WTC11 (cell line): ENCODE results near the gene SGMS1. TPM values are rescaled to one million over a fixed set of nuclear protein-coding genes. Genes with fewer than 3 reads are reported as not detected.

ENCODE experiments used
- ATAC-seq: fragments of 200-7000 bp; cut with Tn5 transposase; 2 replicates; pipeline ENCODE4 v1.10.0; 2021; ENCODE audit warnings: mild to moderate bottlenecking, moderate library complexity
- CTCF ChIA-PET: fragments of 300-600 bp; sonication (Branson Sonifier 250); formaldehyde crosslinking; loops from one replicate; lab custom pipeline; 2021; ENCODE audit warnings: antibody characterized with exemption; lab: Charles Lee
- POLR2A ChIA-PET: fragments of 350-600 bp; sonication (Branson Sonifier 250); formaldehyde crosslinking; loops from one replicate; lab custom pipeline; 2021; ENCODE audit warnings: antibody characterized with exemption; lab: Charles Lee
- DNase-seq: peaks from one replicate; pipeline ENCODE4 v3.0.0; 2021; ENCODE audit warnings: low spot score
- H3K27ac Mint-ChIP-seq: 2 replicates; pipeline ENCODE4 v1.8.0; 2021; ENCODE audit warnings: mixed read lengths
- H3K27me3 Mint-ChIP-seq: 2 replicates; pipeline ENCODE4 v1.8.0; 2021; ENCODE audit warnings: low read depth, mild to moderate bottlenecking, moderate library complexity, mixed read lengths
- H3K36me3 Mint-ChIP-seq: 2 replicates; pipeline ENCODE4 v1.8.0; 2021; ENCODE audit warnings: mixed read lengths
- H3K4me1 Mint-ChIP-seq: 2 replicates; pipeline ENCODE4 v1.8.0; 2022; ENCODE audit warnings: mixed read lengths
- H3K4me3 Mint-ChIP-seq: 2 replicates; pipeline ENCODE4 v1.8.0; 2021; ENCODE audit warnings: mild to moderate bottlenecking, moderate library complexity, mixed read lengths
- H3K9me3 Mint-ChIP-seq: 2 replicates; pipeline ENCODE4 v1.8.0; 2021; ENCODE audit warnings: mixed read lengths
- AFF4 ChIP-seq: sonication (generic); formaldehyde crosslinking; IDR thresholded peaks from 2 replicates; pipeline ENCODE4 v1.8.1; 2023; ENCODE audit warnings: mild to moderate bottlenecking, missing genetic modification reagents, borderline replicate concordance
- CREB1 ChIP-seq: sonication (generic); formaldehyde crosslinking; IDR thresholded peaks from 2 replicates; pipeline ENCODE4 v1.8.0; 2023; ENCODE audit warnings: mild to moderate bottlenecking, missing genetic modification reagents
- E2F1 ChIP-seq: sonication (generic); formaldehyde crosslinking; IDR thresholded peaks from 2 replicates; pipeline ENCODE4 v1.8.0; 2022; ENCODE audit warnings: mild to moderate bottlenecking, missing genetic modification reagents
- E2F4 ChIP-seq: sonication (generic); formaldehyde crosslinking; IDR thresholded peaks from 2 replicates; pipeline ENCODE4 v1.8.1; 2022; ENCODE audit warnings: low read depth, mild to moderate bottlenecking, moderate library complexity, missing genetic modification reagents, borderline replicate concordance
- FOXK1 ChIP-seq: sonication (generic); formaldehyde crosslinking; IDR thresholded peaks from 2 replicates; pipeline ENCODE4 v1.8.0; 2022; ENCODE audit warnings: mild to moderate bottlenecking, moderate library complexity, missing genetic modification reagents
- FOXP1 ChIP-seq: sonication (generic); formaldehyde crosslinking; IDR thresholded peaks from 2 replicates; pipeline ENCODE4 v1.8.0; 2022; ENCODE audit warnings: missing genetic modification reagents, mild to moderate bottlenecking, moderate library complexity, borderline replicate concordance
- GRHL2 ChIP-seq: fragments of 250-450 bp; sonication (Bioruptor Pico); IDR thresholded peaks from 2 replicates; pipeline ENCODE4 v1.8.0; 2022; ENCODE audit warnings: mild to moderate bottlenecking, moderate library complexity; ENCODE audit not compliant: insufficient replicate concordance, severe bottlenecking
- HMGA2 ChIP-seq: fragments of 250-450 bp; sonication (Bioruptor Pico); IDR thresholded peaks from 2 replicates; pipeline ENCODE4 v1.4.0; 2021; ENCODE audit warnings: mild to moderate bottlenecking, moderate library complexity
- HMGXB4 ChIP-seq: sonication (generic); formaldehyde crosslinking; IDR thresholded peaks from 2 replicates; pipeline ENCODE4 v1.8.1; 2023; ENCODE audit warnings: mild to moderate bottlenecking, moderate library complexity, missing genetic modification reagents
- IRF1 ChIP-seq: sonication (generic); formaldehyde crosslinking; IDR thresholded peaks from 2 replicates; pipeline ENCODE4 v1.8.0; 2023; ENCODE audit warnings: missing genetic modification reagents
- ZMAT4 ChIP-seq: fragments of 250-450 bp; sonication (Bioruptor Pico); IDR thresholded peaks from 2 replicates; pipeline ENCODE4 v1.9.0; 2021; ENCODE audit warnings: mild to moderate bottlenecking
- ZNF532 ChIP-seq: fragments of 250-450 bp; sonication (Bioruptor Pico); IDR thresholded peaks from 2 replicates; pipeline ENCODE4 v1.9.0; 2021; ENCODE audit warnings: mild to moderate bottlenecking, borderline replicate concordance
- ZNF671 ChIP-seq: fragments of 250-450 bp; sonication (Bioruptor Pico); IDR thresholded peaks from 2 replicates; pipeline ENCODE4 v1.8.0; 2021; ENCODE audit warnings: mild to moderate bottlenecking
- total RNA-seq: library from RNA; stranded (reverse); gene quantifications from 3 replicates; pipeline ENCODE4 v1.2.3, GENCODE V29; 2021

SGMS1 gene
- total RNA-seq, 1 experiment from 2014 or later: 13.2 TPM

GRCh38 chr10:50343702-50344331 is 279.9 kb downstream of the SGMS1 start:
- no peak for DNase-seq
- Mint-ChIP-seq H3K27ac (no peak overlapping the region), H3K4me3 (no peak overlapping the region), H3K9me3 (peaks cover 6% of the 10 kb centered on the region), H3K27me3 (no peaks in the 10 kb centered on the region)
- no peak for ATAC-seq
- CTCF ChIA-PET: no interaction called here
- TF ChIP-seq ZMAT4 (CRISPR knock-in tag) (no peak), AFF4 (no peak), E2F1 (CRISPR knock-in tag) (no peak), ZNF532 (CRISPR knock-in tag) (no peak), E2F4 (CRISPR knock-in tag) (no peak), GRHL2 (CRISPR knock-in tag) (no peak), HMGXB4 (no peak), HMGA2 (CRISPR knock-in tag) (no peak), ZNF671 (no peak), CREB1 (CRISPR knock-in tag) (no peak), FOXK1 (no peak), IRF1 (CRISPR knock-in tag) (no peak), FOXP1 (no peak)
- TF ChIP-seq, all 79 proteins: peak for 0
- POLR2A ChIA-PET: no interaction called here
- Mint-ChIP-seq H3K36me3 (no peaks in the 10 kb centered on the region), H3K4me1 (no peaks in the 10 kb centered on the region)
